T-helper 1 cell treated with Interleukin-12 subunit alpha and Interleukin-12 subunit beta and Interleukin-4 antibody, amounts not matched to agents 30 ng/mL and 1 ng/mL, for 36 hours (primary cell): ENCODE data around the gene DYNLT4. TPM values are rescaled to one million over a fixed set of nuclear protein-coding genes. Genes with fewer than 3 reads are reported as not detected.

Experiments
- intact Hi-C: fragments of 100-400 bp; cut with micrococcal nuclease; formaldehyde crosslinking; loops from one replicate; pipeline ENCODE4 v1.15.1; 2024
- total RNA-seq: library from RNA; stranded (reverse); gene quantifications from 2 replicates; pipeline ENCODE4 v1.2.3, GENCODE V29; 2022

The DYNLT4 gene
- total RNA-seq, 1 donor from 2014 or later, result 0.49 TPM

- intact Hi-C loops, result no loop called here
These were observed 3.1 kb upstream of the DYNLT4 start for GRCh38 chr1:44810101-44810761.

- intact Hi-C loops, result loop anchor here (1.0 to 5.0 kb wide), 7 partner anchors 9 to 1438 kb away; partner anchors contain the start of genes GPBP1L1, MUTYH, PLK3 and RAD54L
These were observed 2.1 kb upstream of the DYNLT4 start for GRCh38 chr1:44808938-44809917.

- intact Hi-C loops, result loop anchor here (2.0 to 5.0 kb wide), 3 partner anchors 533 to 1439 kb away; partner anchors contain the start of genes GPBP1L1, MUTYH, RAD54L and TOE1
These were observed 1.1 kb upstream of the DYNLT4 start, which contains the start of gene BTBD19 for GRCh38 chr1:44808063-44808937. Gene BTBD19 (plus strand): TSS chr1:44808523. CDS start chr1:44808821, 298 bp downstream.

- intact Hi-C loops, result loop anchor here (2.0 to 5.0 kb wide), 4 partner anchors 133 to 1440 kb away; partner anchors contain the start of genes ARMH1, GPBP1L1, MUTYH and RAD54L
These were observed 362 bp upstream of the DYNLT4 start for GRCh38 chr1:44807364-44808062.

- intact Hi-C loops, result loop anchor here (2.0 to 5.0 kb wide), 2 partner anchors 131 to 1441 kb away; partner anchors contain the start of genes ARMH1, RAD54L and TMEM53
These were observed 987 bp downstream of the DYNLT4 start for GRCh38 chr1:44806025-44806703.

GRCh38 chr1:44805311-44806024 lies 1.7 kb downstream of the DYNLT4 start:
- intact Hi-C loops, result loop anchor here (2.0 to 5.0 kb wide), 2 partner anchors 131 to 1442 kb away; partner anchors contain the start of genes ARMH1, RAD54L and TMEM53

- intact Hi-C loops, result no loop called here
These were observed 3.6 kb downstream of the DYNLT4 start for GRCh38 chr1:44803312-44804095.

GRCh38 chr1:44803062-44803311 lies 4.2 kb downstream of the DYNLT4 start:
- intact Hi-C loops, result no loop called here

GRCh38 chr1:44802306-44803061 lies 4.7 kb downstream of the DYNLT4 start:
- intact Hi-C loops, result no loop called here

GRCh38 chr1:44801491-44802305 lies 5.5 kb downstream of the DYNLT4 start:
- intact Hi-C loops, result no loop called here

GRCh38 chr1:44799770-44800584 lies 7.2 kb downstream of the DYNLT4 start, which contains the start of gene PLK3:
Gene PLK3 (plus strand): TSS chr1:44800377. CDS start chr1:44800464, 87 bp downstream.
- intact Hi-C loops, result loop anchor here (1.0 to 2.0 kb wide), 11 partner anchors 9 to 784 kb away; partner anchors contain the start of genes EIF2B3, KIF2C, NASP and RNU5D-1

GRCh38 chr1:44798481-44799365 lies 8.4 kb downstream of the DYNLT4 start:
- intact Hi-C loops, result loop anchor here (1.0 to 2.0 kb wide), 6 partner anchors 38 to 692 kb away; partner anchors contain the start of genes EIF2B3, KIF2C, TESK2 and UROD

GRCh38 chr1:44797886-44798285 lies 9.3 kb downstream of the DYNLT4 start:
- intact Hi-C loops, result loop anchor here (2.0 kb wide), 1 partner anchor 693 kb away; the partner anchor contains the start of gene TESK2
